ENCODE measurements around the gene TCEAL9. TPM values are rescaled to one million over a fixed set of nuclear protein-coding genes. Genes with fewer than 3 reads are reported as not detected.
"Not testable (repeated sequence)": the region's sequence is repeated elsewhere in the genome, so short reads cannot be mapped to it uniquely, and the experiment has no call there.

TCEAL9 gene
- total RNA-seq, 1 donor from 2014 or later = 126 TPM

DNA sequence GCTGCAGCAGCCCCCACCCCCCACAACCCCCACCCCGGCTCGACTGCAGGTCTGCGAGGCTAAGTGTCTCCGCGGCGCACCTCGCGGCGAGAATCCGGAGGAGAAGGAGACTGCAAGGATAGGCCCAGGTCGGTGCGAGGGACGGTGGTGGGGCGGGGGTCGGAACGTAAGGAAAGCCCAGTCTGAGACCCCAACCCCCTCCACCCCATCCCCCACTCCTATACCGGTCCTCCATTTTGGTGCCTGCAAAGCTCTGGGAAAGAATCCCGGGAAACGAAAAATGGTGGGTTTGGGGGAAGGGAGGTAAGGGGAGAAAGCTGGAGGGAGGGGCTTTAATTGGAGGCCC is 20.6 kb downstream of the TCEAL9 start:
- Mint-ChIP-seq H3K4me1 (ENCODE audit: unreplicated experiment) (peaks cover 5% of the 10 kb centered on the region), H3K27ac (ENCODE audit: unreplicated experiment) (peak overlapping the region; percentile 84), H3K9me3 (ENCODE audit: unreplicated experiment) (no peaks in the 10 kb centered on the region), H3K36me3 (ENCODE audit: low read depth, unreplicated experiment) (peaks cover 11% of the 10 kb centered on the region), H3K27me3 (ENCODE audit: unreplicated experiment) (peaks cover 5% of the 10 kb centered on the region), H3K4me3 (ENCODE audit: unreplicated experiment) (peak overlapping the region; percentile 90)
- DNase-seq (ENCODE audit: low spot score) = peak; percentile 21
- TF ChIP-seq, protein P1, sequence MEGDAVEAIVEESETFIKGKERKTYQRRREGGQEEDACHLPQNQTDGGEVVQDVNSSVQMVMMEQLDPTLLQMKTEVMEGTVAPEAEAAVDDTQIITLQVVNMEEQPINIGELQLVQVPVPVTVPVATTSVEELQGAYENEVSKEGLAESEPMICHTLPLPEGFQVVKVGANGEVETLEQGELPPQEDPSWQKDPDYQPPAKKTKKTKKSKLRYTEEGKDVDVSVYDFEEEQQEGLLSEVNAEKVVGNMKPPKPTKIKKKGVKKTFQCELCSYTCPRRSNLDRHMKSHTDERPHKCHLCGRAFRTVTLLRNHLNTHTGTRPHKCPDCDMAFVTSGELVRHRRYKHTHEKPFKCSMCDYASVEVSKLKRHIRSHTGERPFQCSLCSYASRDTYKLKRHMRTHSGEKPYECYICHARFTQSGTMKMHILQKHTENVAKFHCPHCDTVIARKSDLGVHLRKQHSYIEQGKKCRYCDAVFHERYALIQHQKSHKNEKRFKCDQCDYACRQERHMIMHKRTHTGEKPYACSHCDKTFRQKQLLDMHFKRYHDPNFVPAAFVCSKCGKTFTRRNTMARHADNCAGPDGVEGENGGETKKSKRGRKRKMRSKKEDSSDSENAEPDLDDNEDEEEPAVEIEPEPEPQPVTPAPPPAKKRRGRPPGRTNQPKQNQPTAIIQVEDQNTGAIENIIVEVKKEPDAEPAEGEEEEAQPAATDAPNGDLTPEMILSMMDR (IDR thresholded peaks at IDR 0.05; ENCODE audit: unreplicated experiment) = no peak

DNA sequence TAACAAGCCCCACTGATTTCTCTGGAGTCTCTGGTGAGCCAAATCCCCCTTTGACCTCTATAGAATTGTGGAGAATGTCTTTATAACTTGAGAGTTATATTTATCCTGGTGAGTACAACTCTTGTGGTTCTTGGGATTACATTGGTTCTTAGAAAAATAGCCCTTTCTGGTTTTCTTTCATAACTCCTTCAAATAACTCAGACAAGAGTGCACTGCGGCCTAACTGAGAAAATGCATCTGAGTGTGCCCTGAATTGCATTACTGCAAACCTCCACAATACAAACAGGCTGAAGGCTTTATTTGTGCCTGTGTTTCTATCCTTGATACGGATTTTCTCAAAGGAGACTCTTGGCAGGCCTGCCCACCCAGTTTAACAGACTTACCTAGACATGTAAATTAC is 22.7 kb downstream of the TCEAL9 start:
- Mint-ChIP-seq H3K9me3 (ENCODE audit: unreplicated experiment) (no peaks in the 10 kb centered on the region), H3K27ac (ENCODE audit: unreplicated experiment) (no peak overlapping the region), H3K36me3 (ENCODE audit: low read depth, unreplicated experiment) (peaks cover 11% of the 10 kb centered on the region), H3K27me3 (ENCODE audit: unreplicated experiment) (peaks cover 7% of the 10 kb centered on the region), H3K4me1 (ENCODE audit: unreplicated experiment) (peaks cover 5% of the 10 kb centered on the region), H3K4me3 (ENCODE audit: unreplicated experiment) (no peak overlapping the region)
- no peak for DNase-seq (ENCODE audit: low spot score)
- TF ChIP-seq, protein P1 (IDR thresholded peaks at IDR 0.05; ENCODE audit: unreplicated experiment) = no peak

DNA sequence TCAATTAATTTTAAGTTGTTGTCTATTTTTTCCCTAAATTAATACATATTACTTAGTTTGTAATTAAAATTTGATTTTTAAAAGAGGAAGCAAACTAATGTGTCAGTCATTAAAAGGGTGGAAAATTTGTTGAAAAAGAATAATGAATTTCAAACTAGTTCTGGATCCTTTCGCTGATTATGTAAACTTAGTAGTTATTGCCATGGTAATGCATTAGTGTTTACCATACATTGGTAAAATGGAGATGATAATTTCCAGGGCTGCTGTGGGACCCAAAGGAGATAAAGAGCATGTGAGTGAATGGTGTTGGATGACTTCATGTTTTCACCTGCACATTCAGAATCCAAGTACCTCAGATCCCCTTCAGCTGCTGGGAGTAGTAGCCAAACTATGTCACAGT is 26.6 kb downstream of the TCEAL9 start:
- Mint-ChIP-seq H3K4me1 (ENCODE audit: unreplicated experiment) (no peaks in the 10 kb centered on the region), H3K9me3 (ENCODE audit: unreplicated experiment) (no peaks in the 10 kb centered on the region), H3K27me3 (ENCODE audit: unreplicated experiment) (peaks cover 4% of the 10 kb centered on the region), H3K36me3 (ENCODE audit: low read depth, unreplicated experiment) (peaks cover 3% of the 10 kb centered on the region), H3K27ac (ENCODE audit: unreplicated experiment) (no peak overlapping the region), H3K4me3 (ENCODE audit: unreplicated experiment) (no peak overlapping the region)
- DNase-seq (ENCODE audit: low spot score) = no peak
- TF ChIP-seq, protein P1 (IDR thresholded peaks at IDR 0.05; ENCODE audit: unreplicated experiment) = no peak

DNA sequence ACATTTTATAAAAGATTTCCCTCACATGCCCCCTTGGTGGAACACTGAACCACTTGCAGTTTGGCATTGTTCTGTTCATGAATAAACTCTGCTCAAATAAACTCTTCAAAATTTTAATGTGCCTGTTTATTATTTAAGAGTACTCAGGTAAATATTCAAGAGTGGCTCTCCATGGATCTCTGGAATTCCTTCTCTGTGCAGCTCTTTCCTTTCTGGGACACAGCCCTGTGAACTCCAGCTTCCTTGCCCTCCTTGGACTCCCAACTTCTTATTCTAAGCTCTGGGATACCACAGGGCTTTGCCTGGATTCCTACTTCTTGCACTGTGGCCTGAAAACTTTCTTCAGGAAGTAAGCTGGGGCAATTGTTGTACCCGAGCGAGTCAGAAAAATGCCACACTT is 28.4 kb downstream of the TCEAL9 start:
- DNase-seq (ENCODE audit: low spot score) = no peak
- H3K36me3 Mint-ChIP-seq (ENCODE audit: low read depth, unreplicated experiment) = no peaks in the 10 kb centered on the region
- no peak overlapping the region for H3K4me3 Mint-ChIP-seq (ENCODE audit: unreplicated experiment)
- TF ChIP-seq, protein P1 (IDR thresholded peaks at IDR 0.05; ENCODE audit: unreplicated experiment) = no peak
- H3K9me3 Mint-ChIP-seq (ENCODE audit: unreplicated experiment) = no peaks in the 10 kb centered on the region
- no peaks in the 10 kb centered on the region for H3K4me1 Mint-ChIP-seq (ENCODE audit: unreplicated experiment)
- no peak overlapping the region for H3K27ac Mint-ChIP-seq (ENCODE audit: unreplicated experiment)
- peaks cover 2% of the 10 kb centered on the region for H3K27me3 Mint-ChIP-seq (ENCODE audit: unreplicated experiment)

DNA sequence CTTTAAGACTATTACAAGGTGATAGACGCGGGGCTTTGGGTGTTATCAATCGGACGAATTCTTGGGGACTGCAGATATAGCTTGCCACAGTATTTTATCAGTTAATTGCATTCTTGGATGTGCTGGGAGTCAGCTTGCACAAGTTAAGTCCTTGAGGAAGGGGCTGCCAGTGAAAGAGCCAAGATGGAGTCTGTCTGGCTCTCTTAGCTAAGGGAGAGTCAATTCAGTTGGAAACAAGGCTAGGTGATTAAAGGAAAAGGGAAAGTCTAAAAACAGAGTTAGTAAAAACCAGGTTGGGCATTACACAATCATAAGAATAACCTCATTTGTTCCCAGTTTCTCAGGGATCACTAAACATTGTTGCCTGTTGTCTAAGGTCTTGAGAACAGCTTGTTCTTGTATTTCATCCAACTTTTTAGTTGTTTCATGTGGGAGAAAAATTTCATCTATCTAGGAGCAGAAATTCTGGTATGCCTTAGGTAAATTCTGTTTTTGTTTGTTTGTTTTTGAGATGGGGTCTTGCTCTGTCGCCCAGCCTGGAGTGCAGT is 29.1 kb downstream of the TCEAL9 start:
- H3K4me3 Mint-ChIP-seq (ENCODE audit: unreplicated experiment); H3K9me3 Mint-ChIP-seq (ENCODE audit: unreplicated experiment); H3K36me3 Mint-ChIP-seq (ENCODE audit: low read depth, unreplicated experiment); H3K27ac Mint-ChIP-seq (ENCODE audit: unreplicated experiment); H3K27me3 Mint-ChIP-seq (ENCODE audit: unreplicated experiment); DNase-seq (ENCODE audit: low spot score); H3K4me1 Mint-ChIP-seq (ENCODE audit: unreplicated experiment): not testable (repeated sequence)
